K562 (cell line): ENCODE data around the gene KCTD1. TPM values are rescaled to one million over a fixed set of nuclear protein-coding genes. Genes with fewer than 3 reads are reported as not detected.

ENCODE experiments used
- ATAC-seq: fragments of 200-7000 bp; cut with Tn5 transposase; 3 replicates; pipeline ENCODE4 v1.9.1; 2020; ENCODE audit warnings: moderate library complexity
- BruUV-seq: library from RNA; stranded (reverse); fragments of 400-500 nt; replicated peaks from 2 replicates; lab custom pipeline; 2021; lab: Mats Ljungman, UMichigan
- CTCF ChIA-PET: fragments of 300-600 bp; formaldehyde crosslinking; extraction: SDS; loops from one replicate; lab custom pipeline; 2021; ENCODE audit warnings: low intra/inter-chr PET ratio; lab: Yijun Ruan, JAX
- POLR2A ChIA-PET: fragments of 300-600, 350-650 bp; sonication (Branson Sonifier 250); formaldehyde crosslinking; extraction: SDS; loops from one replicate; lab custom pipeline; 2021; ENCODE audit warnings: antibody characterized with exemption, inconsistent platforms; lab: Yijun Ruan, JAX
- DNase-seq, 4 experiments: peaks; one replicate each; pipeline versions ENCODE4 v3.0.0 to v3.0.0-alpha.2; 2011 to 2018; ENCODE audit warnings: low spot score in 3 of 4, mixed read lengths in 3 of 4; ENCODE audit errors: extremely low read depth in 1 of 4
- FAIRE-seq: peaks from 2 replicates; lab custom pipeline; 2011; peaks lifted over from hg19 to GRCh38; lab: Jason Lieb, UNC
- H2AFZ ChIP-seq: 2 replicates; pipeline ENCODE4 v1.6.0; 2011; ENCODE audit warnings: low read depth, low read length, control low read depth, inconsistent platforms
- H3K27ac ChIP-seq: fragments of 200-600 bp; 3 replicates; pipeline ENCODE4 v1.8.0; 2011; ENCODE audit warnings: low read depth, mild to moderate bottlenecking, control low read depth, inconsistent platforms, low read length, moderate library complexity, mixed read lengths; ENCODE audit errors: extremely low read depth
- H3K27me3 ChIP-seq, 2 experiments: fragments of 300-600 bp in 1 of 2; 2 replicates in 1 of 2; 3 replicates in 1 of 2; pipeline versions ENCODE4 v1.6.0 to v1.8.0; 2011; ENCODE audit warnings: inconsistent platforms in 2 of 2, low read length in 2 of 2, mild to moderate bottlenecking in 1 of 2, mixed read lengths in 1 of 2, moderate library complexity in 1 of 2; ENCODE audit not compliant: control insufficient read depth in 2 of 2, insufficient read depth in 2 of 2
- H3K36me3 ChIP-seq: fragments of 300-600 bp; 3 replicates; pipeline ENCODE4 v1.8.0; 2011; ENCODE audit warnings: mild to moderate bottlenecking, low read length, inconsistent platforms; ENCODE audit not compliant: control insufficient read depth, insufficient read depth
- H3K4me1 ChIP-seq, 2 experiments: fragments of 200-600 bp in 1 of 2; replicated peaks in 1 of 2; 2 replicates in 1 of 2; 3 replicates in 1 of 2; pipeline versions ENCODE4 v1.5.1 to v1.8.0; 2011; ENCODE audit warnings: inconsistent platforms in 2 of 2, low read length in 2 of 2, mild to moderate bottlenecking in 1 of 2, mixed read lengths in 1 of 2, moderate library complexity in 1 of 2; ENCODE audit not compliant: control insufficient read depth in 2 of 2, insufficient read depth in 2 of 2
- H3K4me2 ChIP-seq: 2 replicates; pipeline ENCODE4 v1.6.1; 2011; ENCODE audit warnings: low read length, control low read depth, inconsistent platforms, mixed read lengths; ENCODE audit not compliant: insufficient read depth
- H3K4me3 ChIP-seq: fragments of 200-600 bp; sonication (generic), shearing (Covaris generic); 2 replicates; pipeline ENCODE4 v1.5.1; 2016; ENCODE audit warnings: control low read depth, inconsistent platforms
- H3K79me2 ChIP-seq: fragments of 200-600 bp; 3 replicates; pipeline ENCODE4 v1.8.0; 2011; ENCODE audit warnings: low read length, inconsistent platforms; ENCODE audit not compliant: control insufficient read depth, insufficient read depth
- H3K9ac ChIP-seq, 2 experiments: 2 replicates each; pipeline versions ENCODE4 v1.6.0 to v1.6.1; 2011; ENCODE audit warnings: low read depth in 2 of 2, low read length in 2 of 2, control low read depth in 1 of 2, inconsistent platforms in 1 of 2, mild to moderate bottlenecking in 1 of 2, mixed read lengths in 1 of 2; ENCODE audit not compliant: insufficient read depth in 1 of 2
- H3K9me1 ChIP-seq: one replicate; pipeline ENCODE4 v1.6.0; 2011; ENCODE audit warnings: inconsistent platforms, mild to moderate bottlenecking, low read length, moderate library complexity; ENCODE audit not compliant: control insufficient read depth, insufficient read depth
- H3K9me3 ChIP-seq: replicated peaks from 2 replicates; pipeline ENCODE4 v1.5.1; 2011; ENCODE audit warnings: low read depth, low read length, inconsistent platforms; ENCODE audit not compliant: control insufficient read depth, insufficient read depth
- H4K20me1 ChIP-seq: replicated peaks from 2 replicates; pipeline ENCODE4 v1.6.1; 2011; ENCODE audit warnings: low read length, inconsistent platforms, mixed read lengths; ENCODE audit not compliant: control insufficient read depth, insufficient read depth
- ARHGAP35 ChIP-seq: fragments of 450-650 bp; IDR thresholded peaks from 2 replicates; pipeline ENCODE4 v1.6.1; 2018; ENCODE audit not compliant: partially characterized antibody
- BHLHE40 ChIP-seq: IDR thresholded peaks from 2 replicates; pipeline ENCODE4 v1.6.1; 2011; ENCODE audit warnings: low read length, improper control_type of control experiment
- CREB3 ChIP-seq: fragments of 450-650 bp; conservative IDR thresholded peaks from 2 replicates; pipeline ENCODE4 v1.6.1; 2016; ENCODE audit warnings: missing genetic modification characterization, low read depth, mild to moderate bottlenecking, missing compliant biosample characterization, moderate library complexity
- MAFG ChIP-seq: fragments of 450-650 bp; conservative IDR thresholded peaks from 2 replicates; pipeline ENCODE4 v1.6.1; 2016; ENCODE audit warnings: missing genetic modification characterization, missing compliant biosample characterization
- MED1 ChIP-seq: sonication (generic); formaldehyde crosslinking; IDR thresholded peaks from 2 replicates; pipeline ENCODE4 v1.8.1; 2023; ENCODE audit warnings: missing genetic modification reagents, borderline replicate concordance
- MEF2A ChIP-seq: IDR thresholded peaks from 2 replicates; pipeline ENCODE4 v1.6.1; 2011; ENCODE audit warnings: low read depth, mild to moderate bottlenecking, low read length, moderate library complexity; ENCODE audit not compliant: control insufficient read depth
- NCOA4 ChIP-seq: fragments of 450-650 bp; IDR thresholded peaks from 2 replicates; pipeline ENCODE4 v1.6.1; 2018; ENCODE audit warnings: mild to moderate bottlenecking; ENCODE audit not compliant: partially characterized antibody
- ZNF655 ChIP-seq: fragments of 250-450 bp; sonication (Bioruptor Pico); IDR thresholded peaks from 2 replicates; pipeline ENCODE4 v1.5.0; 2021
- ZNF766 ChIP-seq: fragments of 200-800 bp; sonication (Bioruptor generic); conservative IDR thresholded peaks from 2 replicates; pipeline ENCODE4 v1.6.1; 2016; ENCODE audit warnings: missing genetic modification characterization, missing compliant biosample characterization
- WGBS: fragments of 100-300 bp; shearing (Covaris generic); methylation state at CpG from one replicate; pipeline ENCODE4 v1.1.6; 2016; ENCODE audit warnings: low coverage, mixed read lengths; ENCODE audit not compliant: insufficient coverage; ENCODE audit errors: missing lambda C conversion rate; 5-methylcytosine and 5-hydroxymethylcytosine counted together
- in situ Hi-C: fragments of 300-500 bp; cut with MboI; formaldehyde crosslinking; loops from 4 replicates; pipeline ENCODE4 v1.15.0; 2018; ENCODE audit warnings: inconsistent platforms, mixed read lengths
- intact Hi-C: fragments of 100-400 bp; cut with micrococcal nuclease; formaldehyde crosslinking; loops from 2 replicates; pipeline ENCODE4 v1.14.2; 2022
- polyA plus RNA-seq, 8 experiments: library from polyadenylated mRNA; depleted of rRNA in 4 of 8; stranded (reverse) in 5 of 8; unstranded in 3 of 8; fragments of >200 nt; fragmentation: Nextera tagmentation in 2 of 8; fragmentation: Illumina TruSeq in 1 of 8; extraction: Ambion mirVana in 2 of 8; extraction: Trizol in 1 of 8; gene quantifications; 2 replicates each; pipeline versions ENCODE4 v1.2.1 to v1.2.3, GENCODE V29; 2011 to 2014; ENCODE audit warnings: inconsistent platforms in 1 of 8, missing spikeins in 1 of 8
- total RNA-seq, 7 experiments: library from RNA; depleted of rRNA in 6 of 7; stranded (reverse); fragments of >200 nt in 6 of 7; fragmentation: Illumina TruSeq in 2 of 7; extraction: Trizol in 2 of 7; gene quantifications; 2 replicates each; pipeline versions ENCODE4 v1.2.1 to v1.2.3, GENCODE V29; 2011 to 2021; ENCODE audit warnings: low replicate concordance in 1 of 7

KCTD1 gene
- total and polyA plus RNA-seq, 9 of the 15 experiments (the other 6 are each of a cell fraction or from before 2014, with no cell fraction given) = not detected

GRCh38 chr18:26434887-26435286 is 113.5 kb downstream of the KCTD1 start:
- in situ Hi-C loops = no loop called here
- no peaks in the 10 kb centered on the region for H3K36me3 ChIP-seq

More at GRCh38 chr18:26434887-26435286, 113.5 kb downstream of the KCTD1 start:
- ChIA-PET POLR2A (no interaction called here), CTCF (no interaction called here)
- Histone ChIP-seq H4K20me1 (no peaks in the 10 kb centered on the region), H3K79me2 (no peaks in the 10 kb centered on the region), H3K27ac (no peak overlapping the region), H2AFZ (no peak overlapping the region), H3K27me3 (peaks cover 0 to 12% of the 10 kb centered on the region in 2 experiments; a peak in 3 of 5 replicates), H3K9ac (no peak overlapping the region), H3K9me3 (no peaks in the 10 kb centered on the region), H3K4me3 (no peak overlapping the region), H3K4me1 (no peaks in the 10 kb centered on the region), H3K9me1 (no peaks in the 10 kb centered on the region), H3K4me2 (no peak overlapping the region)
- 0% methylated on average over 2 of the region's 2 CpGs for WGBS
- ATAC-seq = no peak
- BruUV-seq = no TSS peak
- TF ChIP-seq ZNF655 (CRISPR knock-in tag) = no peak
- TF ChIP-seq NCOA4 = no peak
- TF ChIP-seq BHLHE40 = no peak
- no peak for TF ChIP-seq MED1
- TF ChIP-seq MEF2A = no peak
- TF ChIP-seq ARHGAP35 = no peak
- TF ChIP-seq CREB3 (tag) = no peak
- TF ChIP-seq MAFG = no peak
- no peak for TF ChIP-seq ZNF766
- no peak for FAIRE-seq
- intact Hi-C loops = no loop called here
- DNase-seq = no peak
